Measurements from ENCODE around the gene NRCAM. TPM values are rescaled to one million over a fixed set of nuclear protein-coding genes. Genes with fewer than 3 reads are reported as not detected.

The NRCAM gene
- polyA plus RNA-seq, 2 of the 4 experiments (the other 2 are of a cell fraction), result 129 to 210 TPM

GRCh38 chr7:108142675-108143259 is 313.5 kb downstream of the NRCAM start:
- no peak overlapping the region for H3K27ac ChIP-seq
- no peaks in the 10 kb centered on the region for H3K9me3 ChIP-seq
- H3K4me1 ChIP-seq, result no peaks in the 10 kb centered on the region
- no peak overlapping the region for H3K4me2 ChIP-seq
- ATAC-seq (no peak), DNase-seq (ENCODE audit: low read depth in 1 of 2, low spot score in 1 of 2) (no peak), FAIRE-seq (no peak)
- POLR2A ChIA-PET, result no interaction called here
- CTCF ChIA-PET, result interaction anchor here (0.6 to 1.0 kb wide), 3 partner anchors 10 to 126 kb away, joined by 3 to 4 read pairs (median 3); no protein-coding TSS in a partner anchor
- H3K4me3 ChIP-seq, result no peak overlapping the region
- no peak for TF ChIP-seq HOXB13 (CRISPR knock-in tag; IDR thresholded peaks at IDR 0.05; ENCODE audit: low read depth)
- no peak for TF ChIP-seq CEBPB (IDR thresholded peaks at IDR 0.05)
- TF ChIP-seq PHF8 (IDR thresholded peaks at IDR 0.05; ENCODE audit: borderline replicate concordance, low read depth), result no peak
- TF ChIP-seq SMC3 (IDR thresholded peaks at IDR 0.05), result no peak
- no peak for TF ChIP-seq MYC (IDR thresholded peaks at IDR 0.05; ENCODE audit: borderline replicate concordance, low read length)
- no peak for TF ChIP-seq FOSB (CRISPR knock-in tag; IDR thresholded peaks at IDR 0.05)
- TF ChIP-seq POLR2A (IDR thresholded peaks at IDR 0.05; ENCODE audit: low read length), result no peak
- no peak for TF ChIP-seq EHF (CRISPR knock-in tag; IDR thresholded peaks at IDR 0.05)
- TF ChIP-seq MAFK (IDR thresholded peaks at IDR 0.05; ENCODE audit: partially characterized antibody), result no peak
- TF ChIP-seq ZC3H11A (IDR thresholded peaks at IDR 0.05), result no peak
- TF ChIP-seq MAZ (IDR thresholded peaks at IDR 0.05; ENCODE audit: borderline replicate concordance, low read depth, low read length), result no peak
- TF ChIP-seq HDAC2 (IDR thresholded peaks at IDR 0.05), result no peak
- no peak for TF ChIP-seq REST (IDR thresholded peaks at IDR 0.05)
- TF ChIP-seq BCL3 (IDR thresholded peaks at IDR 0.05), result no peak
- no peak for TF ChIP-seq FOSL2 (IDR thresholded peaks at IDR 0.05)
- TF ChIP-seq FOSL2 (CRISPR knock-in tag; IDR thresholded peaks at IDR 0.05), result no peak
- TF ChIP-seq RNF2 (IDR thresholded peaks at IDR 0.05; ENCODE audit: borderline replicate concordance, low read depth), result no peak
- TF ChIP-seq TFCP2L1 (CRISPR knock-in tag; IDR thresholded peaks at IDR 0.05), result no peak
- 89% methylated on average over 6 of the region's 6 CpGs for WGBS (ENCODE audit: missing lambda C conversion rate)

- CTCF ChIA-PET, result interaction anchor here (0.6 to 1.1 kb wide), 4 partner anchors 9 to 126 kb away, joined by 3 to 4 read pairs (median 4); no protein-coding TSS in a partner anchor
Measured at GRCh38 chr7:108142180-108142579, 314.1 kb downstream of the NRCAM start.

More at GRCh38 chr7:108142180-108142579, 314.1 kb downstream of the NRCAM start:
- TF ChIP-seq TP53 (CRISPR knock-in tag; IDR thresholded peaks at IDR 0.05), result no peak
- TF ChIP-seq PHF8 (IDR thresholded peaks at IDR 0.05; ENCODE audit: borderline replicate concordance, low read depth), result no peak
- no peak for TF ChIP-seq HOXB13 (CRISPR knock-in tag; IDR thresholded peaks at IDR 0.05; ENCODE audit: low read depth)
- TF ChIP-seq BCL3 (IDR thresholded peaks at IDR 0.05), result no peak
- TF ChIP-seq NFE2L2 (conservative IDR thresholded peaks at IDR 0.05; ENCODE audit: low read length), result no peak
- no peak for TF ChIP-seq RARB (CRISPR knock-in tag; IDR thresholded peaks at IDR 0.05)
- TF ChIP-seq ESRRA (IDR thresholded peaks at IDR 0.05; ENCODE audit: borderline replicate concordance, low read length), result no peak
- no peak for TF ChIP-seq REST (IDR thresholded peaks at IDR 0.05)
- TF ChIP-seq FOXS1 (CRISPR knock-in tag; IDR thresholded peaks at IDR 0.05), result no peak
- Histone ChIP-seq H3K9me3 (no peaks in the 10 kb centered on the region), H3K4me3 (no peak overlapping the region), H3K27ac (no peak overlapping the region), H3K4me2 (no peak overlapping the region), H3K4me1 (no peaks in the 10 kb centered on the region)
- POLR2A ChIA-PET, result no interaction called here
- FAIRE-seq (no peak), DNase-seq (ENCODE audit: low read depth in 1 of 2, low spot score in 1 of 2) (no peak), ATAC-seq (no peak)
- 95% methylated on average over 4 of the region's 4 CpGs for WGBS (ENCODE audit: missing lambda C conversion rate)
